ENCODE data around the gene XYLB.

XYLB gene

DNA sequence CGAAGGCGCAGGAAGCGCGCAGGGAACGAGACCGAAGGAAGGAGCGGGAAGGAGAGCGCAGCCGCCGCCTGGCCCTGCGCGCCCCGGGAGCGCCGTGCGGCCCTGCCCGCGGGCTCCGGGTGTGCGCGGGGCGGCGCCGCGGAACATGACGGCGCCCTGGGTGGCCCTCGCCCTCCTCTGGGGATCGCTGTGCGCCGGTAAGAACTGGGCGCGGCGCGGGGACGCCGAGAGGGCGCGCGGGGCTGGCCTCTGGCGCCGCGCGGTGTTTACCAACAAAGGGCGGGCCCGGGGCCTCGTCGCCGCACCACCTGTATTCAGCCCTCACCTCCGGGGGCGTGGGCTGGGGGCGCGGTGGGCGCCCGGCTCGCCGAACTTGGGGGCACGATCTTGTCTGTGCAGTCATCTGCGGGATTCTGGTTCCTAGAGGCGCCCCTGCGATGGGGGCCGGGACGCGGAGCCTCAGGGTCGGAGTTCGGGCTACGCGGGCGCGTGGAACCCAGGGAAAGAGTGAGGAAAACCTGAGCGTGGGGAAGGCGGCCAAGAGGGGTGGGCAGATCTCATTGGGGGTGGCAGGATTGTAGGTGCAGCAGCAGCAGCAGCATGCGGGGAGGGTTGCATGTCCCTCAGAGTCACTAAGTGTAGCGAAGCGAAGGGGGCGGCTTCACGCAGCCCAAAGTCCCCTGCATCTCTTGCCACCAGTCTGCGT lies 107.7 kb downstream of the XYLB start:
- DNase-seq (ENCODE audit: low read depth in 2 of 3, low spot score in 1 of 3) = peak in 1 of 3 donors; percentile 18

DNA sequence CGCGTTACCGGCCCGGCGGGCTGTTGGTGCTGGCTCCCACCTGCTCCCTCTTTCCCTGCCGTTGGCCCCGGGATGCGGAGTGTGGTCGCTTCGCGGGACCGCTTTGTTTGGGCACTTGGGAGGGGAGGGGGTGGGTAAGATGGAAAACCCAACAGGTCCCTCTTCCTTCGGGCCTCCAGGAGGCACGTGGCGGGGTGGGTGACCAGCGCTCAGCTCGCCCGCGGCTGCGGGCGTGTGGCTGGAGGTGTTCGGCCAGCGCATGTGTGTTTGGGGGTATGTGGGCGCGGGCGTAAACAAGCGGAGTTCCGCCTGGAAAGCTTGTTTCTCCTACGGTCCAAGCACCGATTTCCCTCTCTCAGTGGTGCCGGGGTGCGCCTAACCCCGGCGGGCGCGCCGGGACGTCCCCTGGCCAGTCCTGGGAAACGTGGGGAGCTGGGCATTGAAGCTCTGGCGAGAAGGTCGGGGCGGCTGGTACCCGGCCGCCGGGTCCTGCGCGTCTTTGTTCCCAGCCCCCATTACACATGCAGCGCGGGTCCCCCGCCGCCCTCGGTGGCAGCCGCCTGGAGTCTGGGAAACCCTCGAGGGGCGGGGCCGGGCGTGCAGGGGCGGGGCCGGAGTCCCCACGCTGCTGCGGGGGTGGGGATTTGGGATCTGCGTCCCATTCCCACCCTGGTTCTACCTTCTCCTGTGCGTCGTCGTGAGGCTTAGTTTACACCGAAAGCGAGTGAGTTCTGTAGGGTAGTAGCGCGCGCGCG lies 108.5 kb downstream of the XYLB start:
- DNase-seq (ENCODE audit: low read depth in 2 of 3, low spot score in 1 of 3) = peak in 1 of 3 donors; percentile 27

DNA sequence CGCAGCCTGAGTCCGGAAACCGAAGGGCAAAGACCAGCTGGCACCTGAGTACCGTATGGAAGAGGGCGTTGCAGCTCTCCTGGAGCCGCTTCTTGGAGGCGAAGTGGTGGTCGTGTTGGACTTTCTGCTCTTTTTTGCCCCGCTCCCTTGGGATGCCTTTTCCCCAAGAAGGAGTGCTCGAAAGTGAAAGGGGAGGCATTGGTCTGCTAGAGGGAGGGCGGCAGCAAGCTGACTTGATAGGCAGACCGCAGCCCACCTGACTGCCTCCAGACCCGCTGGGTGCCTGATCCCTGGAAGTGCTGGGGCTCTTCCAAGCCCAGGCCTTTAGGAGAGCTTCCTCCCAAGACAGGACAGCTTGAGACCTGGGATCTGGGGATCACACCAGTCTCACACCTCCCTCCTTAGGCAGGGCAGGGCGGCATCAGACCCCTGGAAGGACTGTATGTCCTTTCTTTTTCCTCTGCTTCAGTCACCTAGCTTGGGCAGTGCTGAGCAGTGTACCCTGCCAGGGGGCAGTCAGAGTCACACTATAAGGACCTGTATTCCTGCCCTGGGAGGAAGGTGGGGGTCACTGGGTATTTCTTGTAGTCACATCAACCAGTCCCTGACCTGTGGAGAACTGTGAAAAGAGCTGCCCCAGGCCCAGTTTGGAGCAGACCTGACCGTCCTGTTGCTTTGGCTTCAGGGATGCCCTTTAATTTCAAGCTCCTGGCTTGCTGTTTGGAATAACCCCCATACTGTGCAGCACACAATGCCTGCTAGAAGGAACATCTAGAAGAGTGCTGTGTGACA lies 109.2 kb downstream of the XYLB start:
- DNase-seq (ENCODE audit: low read depth in 2 of 3, low spot score in 1 of 3) = no peak

DNA sequence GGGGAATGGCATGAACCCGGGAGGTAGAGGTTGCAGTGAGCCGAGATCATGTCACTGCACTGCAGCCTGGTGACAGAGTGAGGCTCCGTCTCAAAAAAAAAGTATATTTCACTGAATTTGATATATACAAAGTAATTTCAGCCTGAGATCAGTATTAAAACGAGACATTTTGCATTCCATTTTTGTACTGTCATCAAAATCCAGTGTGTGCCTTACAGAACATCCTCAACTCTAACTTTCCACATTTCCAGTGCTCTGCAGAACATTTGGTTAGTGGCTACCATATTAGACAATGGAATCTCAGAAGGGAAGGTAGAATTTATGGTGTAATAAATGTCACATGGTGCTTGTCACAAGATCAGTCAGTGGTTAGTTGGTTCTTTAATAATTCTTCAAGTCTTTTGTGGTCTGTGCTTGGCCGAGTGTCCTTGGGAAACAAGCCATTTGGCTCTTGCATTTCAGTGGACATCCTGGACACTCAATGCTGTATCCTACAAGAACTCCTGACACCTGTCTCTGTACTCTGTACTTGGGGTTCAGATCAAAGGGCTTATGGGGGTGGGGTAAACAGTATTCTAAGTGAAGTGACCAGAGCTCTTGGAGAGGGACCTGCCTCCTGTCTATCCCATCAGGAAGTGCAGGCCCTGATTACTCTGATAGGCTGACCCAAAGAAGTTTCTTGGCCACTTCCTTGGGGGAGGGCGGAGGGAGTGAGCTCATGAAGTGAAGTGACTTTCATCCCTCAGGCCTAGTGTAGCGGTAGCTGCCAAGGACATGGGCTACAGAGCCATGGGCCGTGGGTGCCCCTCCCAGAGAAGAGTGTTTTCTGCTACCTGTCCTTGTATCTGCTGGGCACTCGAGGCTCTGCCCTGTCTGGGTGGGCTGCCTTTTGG lies 110.8 kb downstream of the XYLB start:
- DNase-seq (ENCODE audit: low read depth in 2 of 3, low spot score in 1 of 3) = no peak

DNA sequence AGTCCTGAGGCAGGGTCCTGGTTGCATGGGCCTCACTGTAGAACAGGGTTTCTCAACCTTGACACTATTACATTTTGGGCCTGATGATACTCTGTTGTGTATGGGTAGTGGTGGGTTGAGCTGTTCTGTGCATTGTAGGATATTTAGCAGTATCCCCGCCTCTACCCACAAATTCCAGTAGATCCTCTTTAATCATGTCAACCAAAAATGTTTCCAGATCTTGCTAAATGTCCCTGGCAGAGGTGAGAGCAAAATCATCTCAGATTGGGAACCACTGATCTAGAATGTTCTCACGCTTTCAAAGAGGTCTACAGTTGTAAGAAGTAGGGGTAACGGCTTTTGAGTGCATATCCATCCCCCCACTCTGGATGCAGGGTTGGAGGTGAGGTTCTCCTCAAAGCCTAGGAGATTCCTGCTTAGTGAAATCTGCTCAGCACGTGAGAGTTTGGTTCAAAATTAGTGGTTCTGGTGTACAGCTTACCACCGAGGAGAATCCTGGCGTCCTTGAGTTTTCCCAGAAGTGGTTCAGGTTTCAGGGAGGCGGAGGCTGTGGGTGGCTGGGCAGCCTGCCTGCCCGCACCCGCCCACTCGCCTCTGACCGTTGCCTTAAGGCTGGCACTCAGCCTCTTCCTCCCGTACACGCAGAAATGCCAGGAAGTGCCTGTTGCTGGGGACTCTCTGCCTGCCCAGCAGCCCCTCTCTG lies 112.4 kb downstream of the XYLB start:
- no peak for DNase-seq (ENCODE audit: low read depth in 2 of 3, low spot score in 1 of 3)

DNA sequence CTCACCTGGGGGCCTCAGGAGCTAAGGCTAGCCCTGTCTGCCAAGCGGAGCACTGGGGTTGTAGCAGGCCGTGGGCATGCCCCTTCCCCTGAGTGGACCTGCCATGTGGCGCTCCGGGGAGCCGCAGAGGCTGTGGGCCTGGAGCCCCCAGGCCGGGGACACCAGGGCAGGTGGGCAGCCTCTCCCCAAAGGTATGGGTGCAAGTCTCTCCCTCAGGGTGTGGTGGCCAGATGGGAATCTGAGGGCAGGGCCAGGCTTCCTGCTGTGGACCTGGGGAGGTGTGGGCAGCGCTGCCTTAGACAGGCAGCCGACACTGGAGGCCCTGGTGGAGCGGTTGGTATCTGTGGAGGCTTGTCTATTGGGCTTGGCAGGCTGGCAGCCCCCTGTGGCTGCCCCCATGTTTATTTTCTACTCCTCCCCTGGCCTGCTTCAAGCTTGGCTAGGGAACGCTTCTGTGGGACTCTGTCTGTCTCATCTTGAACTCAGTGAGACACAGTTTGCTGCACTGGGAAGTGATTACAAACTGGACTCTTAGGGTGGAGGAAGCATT lies 113.0 kb downstream of the XYLB start:
- DNase-seq (ENCODE audit: low read depth in 2 of 3, low spot score in 1 of 3) = no peak

DNA sequence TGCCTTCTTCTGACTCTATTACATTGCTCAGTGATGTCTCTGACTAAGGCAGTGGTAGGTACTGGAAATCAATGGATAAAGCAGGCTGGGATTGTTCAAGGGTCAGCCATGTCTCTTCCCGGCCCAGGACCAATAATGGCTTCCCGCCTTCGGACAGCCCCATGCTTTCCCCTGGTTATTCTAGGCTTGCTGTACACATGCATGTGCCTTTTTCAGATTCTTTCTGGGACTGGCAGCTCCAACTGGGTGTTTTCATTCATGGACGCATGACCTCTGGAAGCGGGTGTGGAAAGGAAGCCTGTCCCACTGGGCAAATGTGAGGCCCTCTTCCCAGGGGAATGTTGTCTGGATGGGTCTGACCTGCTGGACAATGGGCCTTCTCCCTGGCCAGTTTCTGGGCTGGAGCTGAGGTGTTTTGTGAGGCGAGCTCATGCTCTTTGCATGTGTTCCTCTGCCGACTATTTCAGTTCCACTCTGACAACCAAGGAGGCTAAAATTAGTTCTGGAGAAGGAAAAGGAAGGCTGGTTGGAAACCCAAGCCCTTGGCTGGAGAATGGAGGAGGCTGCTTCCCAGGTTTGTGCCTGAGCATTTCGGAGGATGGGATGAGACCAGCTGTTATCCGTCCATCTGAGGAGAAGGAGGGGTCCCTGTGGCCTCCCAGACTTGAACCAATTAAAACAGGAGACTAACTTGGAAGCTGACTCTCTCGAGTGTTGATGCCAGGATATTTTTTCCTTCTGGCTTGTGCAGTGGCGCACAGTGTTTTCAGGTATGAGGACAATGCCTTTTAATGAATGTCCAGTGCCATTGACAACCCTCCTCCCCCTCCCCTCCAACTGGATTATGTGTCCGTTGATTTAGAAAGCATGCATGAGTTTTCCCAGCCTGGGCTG lies 114.0 kb downstream of the XYLB start:
- no peak for DNase-seq (ENCODE audit: low read depth in 2 of 3, low spot score in 1 of 3)
